NT2/D1 (cell line): ENCODE results near the gene GNA15.

Source experiments
- SUZ12 ChIP-seq: IDR thresholded peaks from 2 replicates; pipeline ENCODE4 v1.6.1; 2011; ENCODE audit not compliant: insufficient read length, insufficient read depth; ENCODE audit errors: extremely low read depth
- YY1 ChIP-seq: IDR thresholded peaks from 2 replicates; pipeline ENCODE4 v1.6.1; 2011; ENCODE audit not compliant: insufficient read length, insufficient read depth
- ZNF274 ChIP-seq: IDR thresholded peaks from 2 replicates; pipeline ENCODE4 v1.6.1; 2011; ENCODE audit warnings: mild to moderate bottlenecking, low read depth, low read length

- TF ChIP-seq SUZ12 (no peak), ZNF274 (no peak), YY1 (no peak)
These were observed 837 bp downstream of the GNA15 start for GRCh38 chr19:3136684-3137055.
